ENCODE measurements around the gene PTGES3. TPM values are rescaled to one million over a fixed set of nuclear protein-coding genes. Genes with fewer than 3 reads are reported as not detected.

Gene PTGES3
- polyA plus RNA-seq, 2 of the 4 experiments (the other 2 are of a cell fraction): 272 to 406 TPM

DNA sequence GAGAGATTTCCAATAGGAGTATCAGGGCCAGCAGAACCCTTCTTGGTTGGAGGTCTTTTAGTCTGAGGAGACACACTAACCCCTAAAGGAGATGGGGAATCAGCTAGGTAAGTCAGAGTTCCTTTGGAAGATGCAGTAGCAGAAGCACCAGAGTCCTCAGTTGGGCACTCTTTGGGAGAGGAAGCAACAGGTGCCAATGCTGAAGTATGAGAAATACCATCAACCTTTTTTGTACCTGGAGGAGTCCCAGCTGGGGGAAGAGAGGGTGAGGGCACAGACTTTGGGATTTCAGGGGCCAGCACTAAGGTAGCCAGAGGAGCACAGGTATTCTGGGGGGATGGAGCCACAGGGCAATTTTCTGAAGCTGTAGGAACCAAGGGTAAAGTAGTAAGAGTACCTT lies 31.0 kb upstream of the PTGES3 start:
- ATAC-seq (peak in 1 of 2 experiments; percentile 9; a peak in 3 of 6 replicates), FAIRE-seq (no peak), DNase-seq (ENCODE audit: low read depth in 1 of 2, low spot score in 1 of 2) (no peak)
- TF ChIP-seq JUN (IDR thresholded peaks at IDR 0.05) (no peak), CHD2 (IDR thresholded peaks at IDR 0.05; ENCODE audit: low read length, partially characterized antibody) (no peak), ZFP36 (IDR thresholded peaks at IDR 0.05; ENCODE audit: borderline replicate concordance, partially characterized antibody) (no peak), CBX8 (IDR thresholded peaks at IDR 0.05) (no peak), TFCP2L1 (CRISPR knock-in tag; IDR thresholded peaks at IDR 0.05) (no peak), RFX5 (IDR thresholded peaks at IDR 0.05) (no peak), MAFK (IDR thresholded peaks at IDR 0.05; ENCODE audit: partially characterized antibody) (no peak)
- TF ChIP-seq, protein P1, sequence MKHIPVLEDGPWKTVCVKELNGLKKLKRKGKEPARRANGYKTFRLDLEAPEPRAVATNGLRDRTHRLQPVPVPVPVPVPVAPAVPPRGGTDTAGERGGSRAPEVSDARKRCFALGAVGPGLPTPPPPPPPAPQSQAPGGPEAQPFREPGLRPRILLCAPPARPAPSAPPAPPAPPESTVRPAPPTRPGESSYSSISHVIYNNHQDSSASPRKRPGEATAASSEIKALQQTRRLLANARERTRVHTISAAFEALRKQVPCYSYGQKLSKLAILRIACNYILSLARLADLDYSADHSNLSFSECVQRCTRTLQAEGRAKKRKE (CRISPR knock-in tag; IDR thresholded peaks at IDR 0.05; ENCODE audit: low read depth): no peak
- TF ChIP-seq, protein P2, sequence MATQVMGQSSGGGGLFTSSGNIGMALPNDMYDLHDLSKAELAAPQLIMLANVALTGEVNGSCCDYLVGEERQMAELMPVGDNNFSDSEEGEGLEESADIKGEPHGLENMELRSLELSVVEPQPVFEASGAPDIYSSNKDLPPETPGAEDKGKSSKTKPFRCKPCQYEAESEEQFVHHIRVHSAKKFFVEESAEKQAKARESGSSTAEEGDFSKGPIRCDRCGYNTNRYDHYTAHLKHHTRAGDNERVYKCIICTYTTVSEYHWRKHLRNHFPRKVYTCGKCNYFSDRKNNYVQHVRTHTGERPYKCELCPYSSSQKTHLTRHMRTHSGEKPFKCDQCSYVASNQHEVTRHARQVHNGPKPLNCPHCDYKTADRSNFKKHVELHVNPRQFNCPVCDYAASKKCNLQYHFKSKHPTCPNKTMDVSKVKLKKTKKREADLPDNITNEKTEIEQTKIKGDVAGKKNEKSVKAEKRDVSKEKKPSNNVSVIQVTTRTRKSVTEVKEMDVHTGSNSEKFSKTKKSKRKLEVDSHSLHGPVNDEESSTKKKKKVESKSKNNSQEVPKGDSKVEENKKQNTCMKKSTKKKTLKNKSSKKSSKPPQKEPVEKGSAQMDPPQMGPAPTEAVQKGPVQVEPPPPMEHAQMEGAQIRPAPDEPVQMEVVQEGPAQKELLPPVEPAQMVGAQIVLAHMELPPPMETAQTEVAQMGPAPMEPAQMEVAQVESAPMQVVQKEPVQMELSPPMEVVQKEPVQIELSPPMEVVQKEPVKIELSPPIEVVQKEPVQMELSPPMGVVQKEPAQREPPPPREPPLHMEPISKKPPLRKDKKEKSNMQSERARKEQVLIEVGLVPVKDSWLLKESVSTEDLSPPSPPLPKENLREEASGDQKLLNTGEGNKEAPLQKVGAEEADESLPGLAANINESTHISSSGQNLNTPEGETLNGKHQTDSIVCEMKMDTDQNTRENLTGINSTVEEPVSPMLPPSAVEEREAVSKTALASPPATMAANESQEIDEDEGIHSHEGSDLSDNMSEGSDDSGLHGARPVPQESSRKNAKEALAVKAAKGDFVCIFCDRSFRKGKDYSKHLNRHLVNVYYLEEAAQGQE (IDR thresholded peaks at IDR 0.05): no peak
- CTCF ChIA-PET: interaction anchor here (0.6 to 1.5 kb wide), 4 partner anchors 10 to 683 kb away, joined by 3 to 4 read pairs (median 4); no protein-coding TSS in a partner anchor
- Histone ChIP-seq H3K4me3 (no peak overlapping the region), H3K9me3 (no peaks in the 10 kb centered on the region), H3K4me2 (peak overlapping the region; percentile 11; the same call in 2 of the 3 replicates), H3K27ac (no peak overlapping the region), H3K4me1 (peaks cover 62% of the 10 kb centered on the region)
- POLR2A ChIA-PET: interaction anchor here (1.2 to 4.0 kb wide), 2 partner anchors 9 to 31 kb away, joined by 5 to 27 read pairs; partner anchors contain the start of gene PTGES3

DNA sequence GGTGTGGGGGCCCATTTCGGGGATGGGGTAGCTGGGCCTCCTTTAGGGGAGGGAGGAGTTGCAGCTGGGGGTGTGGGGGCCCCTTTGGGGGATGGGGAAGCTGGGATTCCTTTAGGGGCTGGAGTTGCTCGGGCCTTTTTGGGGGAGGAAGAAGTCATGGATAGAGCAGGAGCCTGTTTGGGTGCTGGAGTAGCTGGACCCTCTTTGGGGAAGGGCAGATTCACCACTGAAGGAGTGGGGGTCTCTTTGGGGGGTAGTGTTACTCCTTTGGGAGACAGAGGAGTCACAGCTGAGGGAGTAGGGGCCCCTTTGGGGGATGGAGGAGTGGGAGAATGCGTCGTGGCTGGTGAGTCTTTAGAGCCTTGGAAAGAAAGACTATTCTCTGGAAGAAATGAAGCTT lies 30.6 kb upstream of the PTGES3 start:
- ChIA-PET CTCF (interaction anchor here (0.6 to 1.5 kb wide), 3 partner anchors 10 to 684 kb away, joined by 3 to 4 read pairs (median 4); no protein-coding TSS in a partner anchor), POLR2A (interaction anchor here (0.6 to 4.0 kb wide), 3 partner anchors 9 to 402 kb away, joined by 3 to 27 read pairs (median 5); partner anchors contain the start of gene PTGES3)
- H3K4me2 ChIP-seq: peak overlapping the region; percentile 11; the same call in 1 of the 3 replicates
- 84% methylated on average over 3 of the region's 4 CpGs for WGBS (ENCODE audit: missing lambda C conversion rate)
- no peaks in the 10 kb centered on the region for H3K9me3 ChIP-seq
- peaks cover 62% of the 10 kb centered on the region for H3K4me1 ChIP-seq
- no peak for FAIRE-seq
- ATAC-seq: no peak
- no peak for DNase-seq (ENCODE audit: low read depth in 1 of 2, low spot score in 1 of 2)
- TF ChIP-seq, protein P3, sequence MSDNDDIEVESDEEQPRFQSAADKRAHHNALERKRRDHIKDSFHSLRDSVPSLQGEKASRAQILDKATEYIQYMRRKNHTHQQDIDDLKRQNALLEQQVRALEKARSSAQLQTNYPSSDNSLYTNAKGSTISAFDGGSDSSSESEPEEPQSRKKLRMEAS (IDR thresholded peaks at IDR 0.05): no peak
- TF ChIP-seq RFX5 (IDR thresholded peaks at IDR 0.05) (no peak), GATA3 (IDR thresholded peaks at IDR 0.05; ENCODE audit: borderline replicate concordance) (no peak), HOXB13 (CRISPR knock-in tag; IDR thresholded peaks at IDR 0.05; ENCODE audit: low read depth) (no peak), RAD21 (conservative IDR thresholded peaks at IDR 0.05 in 1 of 2, IDR thresholded peaks at IDR 0.05 in 1 of 2) (no peak), CBX8 (IDR thresholded peaks at IDR 0.05) (no peak), HEYL (CRISPR knock-in tag; IDR thresholded peaks at IDR 0.05) (no peak), EHMT2 (IDR thresholded peaks at IDR 0.05; ENCODE audit: low read depth) (no peak), JUNB (IDR thresholded peaks at IDR 0.05) (no peak), HOXB5 (CRISPR knock-in tag; IDR thresholded peaks at IDR 0.05) (no peak), POLR2AphosphoS2 (conservative IDR thresholded peaks at IDR 0.05; ENCODE audit: low read length) (no peak), HOXA7 (CRISPR knock-in tag; IDR thresholded peaks at IDR 0.05) (no peak)
- TF ChIP-seq, protein P1 (CRISPR knock-in tag; IDR thresholded peaks at IDR 0.05; ENCODE audit: low read depth): no peak
- H3K4me3 ChIP-seq: no peak overlapping the region
- H3K27ac ChIP-seq: peak overlapping the region in 1 of 2 experiments; percentile 8; a peak in 1 of 6 replicates

All from A549 (cell line).